Measurements from ENCODE around the gene TINAG.
"Not testable (repeated sequence)": the region's sequence is repeated elsewhere in the genome, so short reads cannot be mapped to it uniquely, and the experiment has no call there.

Gene TINAG

DNA sequence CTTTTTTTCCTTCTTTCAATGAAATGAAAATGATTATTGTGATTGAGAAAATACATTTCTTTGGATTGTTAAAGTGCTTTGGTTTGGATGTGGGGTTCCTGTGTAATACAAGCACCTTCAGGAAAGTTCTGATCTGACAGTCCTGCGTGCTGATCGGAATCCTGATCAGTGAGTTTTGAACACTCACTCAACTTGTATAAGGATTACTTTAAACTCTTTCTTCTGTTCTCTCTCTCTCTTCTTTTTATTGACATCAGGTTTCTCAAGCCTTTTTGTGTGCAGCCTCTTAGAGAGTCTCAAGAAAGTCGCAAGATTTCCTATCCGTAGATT lies 710 bp downstream of the TINAG start:
- DNase-seq: no peak

DNA sequence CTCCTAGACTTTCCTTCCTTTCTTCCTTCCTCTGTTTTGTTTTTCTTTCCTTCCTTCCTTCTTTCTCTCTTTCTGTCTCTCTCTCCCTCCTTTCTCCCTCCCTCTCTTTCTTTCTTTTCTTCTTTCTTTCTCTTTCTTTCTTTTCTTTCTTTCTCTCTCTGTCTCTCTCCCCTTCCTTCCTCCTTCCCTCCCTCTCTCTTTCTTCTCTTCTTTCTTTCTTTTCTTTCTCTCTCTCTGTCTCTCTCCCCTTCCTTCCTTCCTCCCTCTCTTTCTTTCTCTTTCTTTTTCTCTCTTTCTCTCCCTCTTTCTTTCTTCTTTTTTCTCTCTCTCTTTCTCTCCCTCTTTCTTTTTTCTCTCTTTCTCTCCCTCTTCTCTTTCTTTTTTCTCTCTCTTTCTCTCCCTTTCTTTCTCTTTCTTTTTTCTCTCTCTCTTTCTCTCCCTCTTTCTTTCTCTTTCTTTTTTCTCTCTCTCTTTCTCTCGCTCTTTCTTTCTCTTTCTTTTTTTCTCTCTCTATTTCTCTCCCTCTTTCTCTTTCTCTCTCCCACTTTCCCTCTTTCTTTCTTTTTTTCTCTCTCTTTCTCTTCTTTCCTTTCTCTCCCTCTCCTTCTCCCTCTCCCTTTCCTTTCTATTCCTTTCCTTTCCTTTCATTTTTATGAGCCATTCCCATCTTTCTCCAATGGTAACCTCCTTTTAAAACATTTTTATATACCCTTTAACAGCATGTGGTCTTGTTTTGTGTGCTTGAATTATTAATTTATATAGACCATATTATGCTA lies 2.3 kb downstream of the TINAG start:
- no peak for DNase-seq

DNA sequence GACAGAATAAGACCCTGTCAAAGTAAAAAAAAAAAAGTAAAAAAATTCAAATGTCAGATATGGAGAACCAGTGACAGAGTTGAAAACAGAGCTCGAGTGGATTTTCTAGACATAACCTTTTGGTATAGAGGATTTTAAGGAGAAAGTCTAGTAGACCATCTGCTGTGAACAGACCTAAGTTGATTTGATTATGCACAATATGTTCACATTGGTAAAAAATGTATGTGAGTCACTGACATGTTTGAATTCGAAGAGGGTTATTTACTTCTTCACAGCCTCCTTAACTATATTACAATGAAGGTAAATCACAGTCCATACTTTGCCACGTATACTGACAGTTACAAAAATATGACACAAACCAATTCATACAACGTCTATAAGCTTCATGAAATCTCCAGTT lies 7.4 kb downstream of the TINAG start:
- DNase-seq: no peak

DNA sequence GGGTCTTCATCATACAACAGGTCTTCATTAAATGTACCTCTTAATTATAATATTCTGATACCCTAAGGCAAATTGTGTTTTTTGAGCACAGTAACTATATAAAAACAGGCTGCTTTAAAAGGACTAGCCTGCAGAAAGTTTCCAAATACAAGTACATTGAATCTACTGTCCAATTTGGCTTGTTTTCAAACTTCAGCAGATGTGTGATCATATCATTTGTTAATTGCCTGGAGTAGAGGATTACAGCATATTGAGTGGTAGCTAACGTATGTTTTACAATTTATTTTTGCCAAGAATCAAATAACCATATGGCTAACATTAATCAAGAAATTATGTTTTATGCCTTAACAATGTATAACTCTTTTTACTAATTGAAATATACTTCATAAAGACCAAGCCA lies 12.6 kb downstream of the TINAG start:
- DNase-seq: no peak

DNA sequence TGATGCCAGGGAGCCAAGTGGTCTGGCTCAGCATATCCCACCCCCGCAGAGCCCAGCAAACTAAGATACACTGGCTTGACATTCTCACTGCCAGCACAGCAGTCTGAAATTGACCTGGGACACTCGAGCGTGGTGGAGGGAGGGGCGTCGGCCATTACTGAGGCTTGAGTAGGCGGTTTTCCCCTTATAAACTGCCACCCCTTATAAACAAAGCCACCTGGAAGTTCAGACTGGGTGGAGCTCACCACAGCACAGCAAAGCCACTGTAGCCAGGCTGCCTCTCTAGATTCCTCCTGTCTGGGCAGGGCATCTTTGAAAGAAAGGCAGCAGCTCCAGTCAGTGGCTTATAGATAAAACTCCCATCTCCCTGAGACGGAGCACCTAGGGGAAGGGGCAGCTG lies 19.4 kb downstream of the TINAG start:
- no peak for DNase-seq

DNA sequence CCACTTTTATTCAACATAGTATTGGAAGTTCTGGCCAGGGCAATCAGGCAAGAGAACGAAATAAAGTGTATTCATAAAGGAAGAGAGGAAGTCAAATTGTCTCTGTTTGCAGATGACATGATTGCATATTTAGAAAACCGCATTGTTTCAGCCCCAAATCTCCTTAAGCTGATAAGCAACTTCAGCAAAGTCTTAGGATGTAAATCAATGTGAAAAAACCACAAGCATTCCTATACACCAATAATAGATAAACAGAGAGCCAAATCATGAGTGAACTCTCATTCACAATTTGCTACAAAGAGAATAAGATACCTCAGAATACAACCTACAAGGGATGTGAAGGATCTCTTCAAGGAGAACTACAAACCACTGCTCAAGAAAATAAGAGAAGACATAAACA lies 23.3 kb downstream of the TINAG start:
- DNase-seq: not testable (repeated sequence)

DNA sequence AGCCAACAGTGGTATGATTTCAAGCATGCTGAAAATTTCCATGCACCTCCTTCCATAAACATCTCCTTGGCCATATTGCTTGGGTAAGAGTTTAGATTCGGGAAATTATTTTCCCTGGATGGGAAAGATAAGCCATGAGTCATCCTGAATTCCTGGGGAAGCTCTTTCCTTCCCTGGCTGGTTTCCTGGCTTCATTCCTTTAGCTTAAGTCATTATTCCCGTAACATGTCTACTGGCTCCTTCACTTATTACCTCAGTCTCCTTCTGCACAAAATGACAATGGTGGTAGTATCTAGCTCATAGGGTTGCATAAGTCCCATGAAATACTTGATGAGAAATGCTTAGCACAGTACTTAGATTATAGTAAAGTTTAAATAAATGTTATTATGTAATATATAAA lies 27.6 kb downstream of the TINAG start:
- DNase-seq: no peak

DNA sequence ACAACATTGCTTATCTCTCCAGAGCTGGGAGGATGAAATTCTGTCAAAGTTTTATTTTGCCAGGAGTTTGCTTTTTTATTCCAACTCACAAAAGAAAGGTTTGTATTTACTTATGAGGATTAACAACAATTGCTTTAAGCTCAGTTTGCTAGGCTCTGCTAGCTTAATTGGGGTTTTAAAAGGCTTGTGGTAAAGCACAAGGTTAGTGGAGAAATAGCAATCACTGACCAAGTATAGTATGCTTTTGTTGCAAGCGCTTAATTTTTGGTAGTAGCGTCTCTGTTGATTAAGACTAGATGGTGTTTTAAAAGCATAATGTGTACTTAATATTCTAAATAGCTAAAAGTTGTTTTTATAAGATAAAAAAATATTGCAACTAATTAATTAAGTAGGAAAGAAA lies 45.7 kb downstream of the TINAG start:
- no peak for DNase-seq

DNA sequence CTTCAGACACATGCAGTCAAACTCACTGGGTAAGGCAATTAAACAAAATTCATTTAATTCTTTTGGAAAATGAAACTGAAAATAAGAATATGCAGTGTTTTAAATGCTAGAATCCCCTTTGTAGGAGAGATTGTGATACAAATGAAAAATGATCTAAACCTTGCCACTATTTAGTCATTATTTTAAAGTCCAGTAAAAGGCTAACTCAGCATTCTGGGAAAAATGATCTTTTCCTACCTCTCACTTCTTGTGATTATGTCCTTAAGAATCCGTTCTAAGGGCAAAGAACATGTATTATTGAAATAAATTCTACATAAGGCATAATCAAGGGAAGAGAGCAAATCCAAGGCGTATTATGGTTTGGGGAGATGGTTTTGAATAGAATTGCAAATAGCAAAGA lies 46.4 kb downstream of the TINAG start:
- no peak for DNase-seq

DNA sequence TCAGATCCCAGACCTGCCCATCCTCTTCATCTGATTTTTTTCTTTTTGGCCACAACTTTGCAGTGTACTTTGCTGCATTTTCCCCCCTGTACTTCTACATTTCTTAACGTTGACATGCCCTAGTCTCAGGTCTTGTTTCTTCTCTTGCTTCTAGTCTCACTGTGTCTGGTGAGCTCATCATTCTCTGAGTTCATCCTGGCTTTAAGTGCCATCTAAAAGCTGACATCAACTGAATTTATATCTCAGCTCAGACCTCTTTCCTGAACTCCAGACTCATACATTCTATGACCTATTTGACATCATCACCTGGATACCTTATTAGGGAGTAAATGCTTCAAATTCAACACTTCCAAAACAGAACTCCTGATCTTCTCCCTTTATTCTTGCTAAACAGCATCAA lies 48.9 kb downstream of the TINAG start:
- no peak for DNase-seq

DNA sequence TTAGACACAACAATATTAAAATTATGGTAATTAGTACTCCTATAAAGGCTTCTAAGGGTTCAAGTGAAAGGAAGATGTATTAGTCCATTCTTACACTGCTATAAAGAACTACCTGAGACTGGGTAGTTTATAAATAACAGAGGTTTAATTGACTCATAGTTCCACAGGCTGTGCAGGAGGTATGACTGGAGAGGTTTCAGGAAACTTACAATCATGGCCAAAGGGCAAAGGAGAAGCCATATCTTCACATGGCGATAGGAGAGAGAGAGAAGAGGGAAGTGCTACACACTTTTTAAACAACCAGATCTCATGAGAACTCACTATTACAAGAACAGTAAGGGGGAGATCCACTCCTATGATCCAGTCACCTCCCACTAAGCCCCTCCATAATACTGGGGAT lies 52.9 kb downstream of the TINAG start:
- no peak for DNase-seq

DNA sequence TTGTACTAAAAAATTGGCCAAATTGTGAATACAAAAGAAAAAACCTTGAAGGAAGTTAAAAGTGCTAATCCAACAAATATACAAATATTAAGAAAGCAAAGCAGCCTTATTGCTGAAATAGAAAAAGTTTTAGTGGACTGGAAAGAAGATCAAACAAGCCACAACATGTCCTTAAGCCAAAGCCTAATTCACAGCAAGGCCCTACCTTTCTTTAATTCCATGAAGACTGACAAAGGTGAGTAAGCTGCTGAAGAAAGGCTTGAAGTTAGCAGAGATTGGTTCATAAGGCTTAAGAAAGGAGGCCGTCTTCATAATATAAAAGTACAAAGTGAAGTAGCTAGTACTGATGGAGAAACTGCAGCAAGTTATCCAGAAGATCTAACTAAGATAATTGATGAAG lies 53.5 kb downstream of the TINAG start:
- DNase-seq: no peak

DNA sequence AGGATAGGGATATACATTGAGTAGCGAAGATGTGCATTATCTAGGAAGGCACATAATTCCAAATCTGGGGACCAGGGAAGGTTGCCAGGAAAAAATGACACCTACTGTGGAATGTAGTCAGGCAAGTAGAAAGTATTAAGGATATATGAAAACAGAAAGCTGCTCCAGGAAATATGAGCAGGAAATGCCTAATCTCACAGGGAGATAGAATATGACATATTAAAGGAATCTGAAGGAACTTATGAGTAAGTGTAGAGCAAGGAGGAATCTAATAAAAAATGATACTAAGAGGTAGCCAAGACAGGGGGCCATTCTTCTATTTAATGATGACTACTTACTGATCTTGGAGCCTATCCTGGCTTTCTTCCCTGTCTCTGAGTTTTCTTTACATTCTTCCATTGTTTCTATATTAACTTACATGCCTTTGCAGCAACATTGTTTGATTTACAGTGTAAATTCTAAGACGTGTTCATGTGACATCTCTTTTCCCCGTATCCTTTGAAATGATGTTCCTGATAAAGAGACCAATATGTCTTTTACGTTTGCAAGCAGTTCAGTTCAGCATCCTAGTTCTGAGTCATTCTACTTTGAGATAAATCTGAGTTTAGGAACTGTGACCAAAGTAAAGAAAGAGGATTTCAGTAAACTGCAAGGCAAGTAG lies 58.6 kb downstream of the TINAG start:
- no peak for DNase-seq

DNA sequence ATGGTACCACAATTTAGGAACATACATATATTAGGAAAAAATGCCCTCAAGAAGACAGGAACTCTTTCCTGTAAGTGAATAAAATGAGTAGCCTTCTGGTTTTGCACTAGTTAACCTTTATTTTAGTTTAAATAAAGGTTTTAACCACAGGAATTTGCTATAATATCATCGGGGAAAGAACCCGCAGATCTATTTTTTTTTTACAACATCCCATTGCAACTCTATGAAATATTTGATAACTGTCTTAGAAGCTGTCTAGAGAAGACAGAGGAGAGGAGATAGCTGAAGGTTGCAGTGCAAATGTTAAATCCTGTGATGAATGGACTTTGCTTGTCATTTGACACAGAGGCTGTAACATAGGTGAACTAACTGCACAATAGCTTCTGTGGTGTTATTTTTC lies 69.5 kb downstream of the TINAG start:
- DNase-seq: no peak

DNA sequence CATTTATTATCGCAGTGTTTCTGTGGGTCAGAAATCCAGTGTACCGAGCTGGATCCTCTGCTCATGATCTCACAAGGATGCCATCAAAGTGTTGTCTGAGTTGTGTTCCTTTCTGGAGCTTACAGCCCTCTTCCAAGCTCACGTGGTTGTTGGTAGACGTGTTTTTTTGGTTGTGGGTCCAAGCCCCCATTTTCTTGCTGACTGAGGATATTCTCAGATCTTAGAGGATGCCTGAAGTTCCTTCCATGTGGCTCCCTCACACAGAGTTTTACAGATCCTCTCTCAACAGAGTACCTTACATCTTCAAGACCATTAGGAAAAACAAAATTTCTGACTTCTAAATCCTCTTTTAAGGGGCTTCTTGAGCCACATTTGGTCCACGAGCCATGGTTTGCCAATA lies 78.1 kb downstream of the TINAG start:
- no peak for DNase-seq

DNA sequence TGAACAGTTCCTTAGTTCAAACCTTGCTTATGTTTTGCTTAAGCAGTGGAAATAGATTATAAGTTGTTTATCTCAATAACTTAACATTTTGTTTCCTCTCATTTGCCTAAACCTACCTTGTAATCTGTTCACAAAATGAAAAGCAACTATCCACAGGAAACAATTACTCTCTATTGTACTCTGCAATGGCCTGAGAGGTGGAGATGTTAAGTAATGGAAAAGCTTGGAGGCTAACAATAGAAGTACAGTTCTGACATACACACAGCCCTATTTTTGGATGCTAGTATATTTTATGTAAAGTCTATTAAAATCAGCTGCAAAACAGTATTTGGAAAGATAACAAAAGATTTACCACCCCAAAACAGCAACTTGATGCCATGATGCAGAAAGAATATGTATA lies 82.1 kb downstream of the TINAG start:
- no peak for DNase-seq

DNA sequence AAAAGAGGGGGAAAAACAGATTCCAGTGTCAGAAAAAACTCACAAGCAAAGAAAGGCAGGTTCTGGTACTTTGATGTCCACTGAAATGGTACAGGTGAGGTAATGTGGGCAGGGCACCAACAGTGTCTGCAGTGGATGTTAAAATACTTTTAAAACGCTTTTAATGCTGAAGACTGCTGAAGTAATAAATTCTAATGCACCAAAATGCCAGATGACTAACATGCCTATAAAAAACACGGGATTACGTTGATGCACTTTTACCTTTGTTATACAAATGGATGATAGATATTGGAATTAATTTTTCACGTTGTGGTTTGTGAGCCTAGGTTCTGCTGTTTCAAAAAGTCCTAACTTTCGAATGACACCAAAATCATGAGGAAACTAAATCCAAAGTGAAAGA lies 83.3 kb downstream of the TINAG start:
- DNase-seq: no peak

DNA sequence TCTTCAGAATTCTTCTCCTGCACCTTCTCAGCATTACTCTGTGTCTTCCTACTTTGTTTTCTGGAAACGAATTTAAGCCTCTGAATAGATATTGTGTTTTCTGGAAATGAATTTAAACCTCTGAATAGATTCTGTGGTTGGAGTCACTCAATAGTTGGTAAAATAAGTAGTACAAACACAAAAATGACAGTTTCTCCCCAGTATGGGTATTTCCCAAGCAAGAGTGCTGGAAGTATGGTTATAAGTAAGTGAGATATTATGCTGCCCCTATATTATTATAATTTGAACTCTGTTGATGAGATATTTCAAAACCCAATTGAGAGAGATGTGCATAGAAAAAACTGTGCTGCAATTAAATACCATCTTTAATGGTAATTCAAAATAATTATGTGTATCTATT lies 94.9 kb downstream of the TINAG start:
- DNase-seq: no peak

DNA sequence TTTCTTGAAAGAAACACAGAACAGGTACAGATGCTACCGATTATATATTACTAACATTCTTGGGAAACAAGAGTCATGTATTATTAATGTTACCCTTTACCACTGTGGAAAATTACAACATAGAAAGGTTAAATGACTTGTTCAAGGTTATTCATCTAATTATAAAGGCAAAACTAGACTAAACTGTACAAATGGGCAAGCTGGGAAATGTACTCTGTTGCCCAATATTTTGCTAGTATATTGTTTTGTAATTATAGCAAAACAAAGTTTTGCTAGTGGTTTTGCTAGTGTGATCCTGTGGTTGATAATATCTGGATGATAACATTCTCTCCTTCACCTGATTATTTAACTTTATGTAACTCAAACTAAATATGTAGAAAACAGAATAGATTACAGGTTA lies 96.5 kb downstream of the TINAG start:
- DNase-seq: no peak

DNA sequence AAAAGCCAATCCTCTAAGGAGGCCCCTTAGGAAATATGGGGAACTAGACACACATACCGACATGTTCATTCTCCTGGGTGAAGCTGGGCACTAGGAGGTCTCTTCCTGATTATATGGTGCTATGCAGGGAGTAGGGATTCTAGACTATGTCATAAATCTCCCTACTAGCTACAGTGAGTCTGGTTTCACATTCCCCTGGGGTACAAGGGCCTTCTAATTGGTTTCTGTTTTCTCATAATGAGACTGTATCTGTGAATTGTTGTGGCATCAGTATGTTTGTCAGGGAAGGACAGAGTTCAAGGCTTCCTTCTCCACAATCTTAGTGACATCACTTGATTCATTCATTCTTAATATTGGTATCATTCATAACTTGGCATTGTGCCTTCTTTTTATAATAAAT lies 103.5 kb downstream of the TINAG start:
- no peak for DNase-seq

DNA sequence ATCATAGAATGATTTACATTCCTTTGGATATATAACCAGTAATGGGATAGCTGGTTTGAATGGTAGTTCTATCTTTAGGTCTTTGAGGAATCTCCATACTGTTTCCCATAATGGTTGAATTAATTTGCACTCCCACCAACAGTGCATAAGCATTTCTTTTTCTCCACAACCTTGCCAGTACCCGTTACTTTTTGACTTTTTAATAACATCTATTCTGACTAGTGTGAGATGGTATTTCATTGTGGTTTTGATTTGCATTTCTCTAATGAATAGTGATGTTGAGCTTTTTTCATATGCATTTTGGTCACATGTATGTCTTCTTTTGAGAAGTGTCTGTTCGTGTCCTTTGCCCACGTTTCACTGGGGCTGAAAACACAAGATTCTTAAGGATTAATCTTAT lies 107.3 kb downstream of the TINAG start:
- no peak for DNase-seq

DNA sequence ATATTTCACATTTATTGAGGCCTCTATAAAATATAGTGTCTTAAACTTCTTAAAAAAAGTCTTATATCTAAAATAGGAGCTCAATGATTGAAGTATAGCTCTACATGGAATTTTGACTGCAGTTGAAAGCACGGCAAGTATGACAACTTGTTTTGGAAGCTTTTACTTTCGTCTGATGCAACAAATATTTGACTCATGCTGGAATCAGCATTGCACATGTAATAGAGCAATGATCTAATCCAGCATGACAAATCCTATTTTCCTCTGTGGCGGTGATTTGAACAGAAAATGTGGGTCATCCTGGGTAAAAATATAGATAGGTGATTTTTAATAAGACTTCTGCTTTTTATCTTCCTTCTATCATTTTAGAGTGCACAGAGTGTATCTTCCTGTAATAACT lies 111.6 kb downstream of the TINAG start:
- DNase-seq: no peak

DNA sequence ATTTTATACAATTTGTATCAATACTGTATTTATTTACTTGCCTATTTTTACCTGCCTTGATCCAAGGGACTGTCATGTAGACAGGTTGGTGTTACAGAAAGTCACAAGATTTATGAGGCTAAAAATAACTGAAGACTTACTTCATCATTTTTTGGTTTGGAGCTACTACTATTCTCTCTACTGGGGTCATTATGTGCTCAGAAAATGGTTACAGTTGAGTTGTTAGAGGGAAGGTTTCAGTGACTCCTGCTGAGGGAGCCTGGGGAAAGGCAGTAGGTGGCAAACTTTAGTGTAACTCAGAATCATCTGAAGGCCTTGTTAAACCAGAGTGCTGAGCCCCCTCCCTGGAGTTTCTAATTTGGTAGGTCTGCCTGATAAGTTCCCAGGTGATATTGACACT lies 118.8 kb downstream of the TINAG start:
- DNase-seq: no peak

DNA sequence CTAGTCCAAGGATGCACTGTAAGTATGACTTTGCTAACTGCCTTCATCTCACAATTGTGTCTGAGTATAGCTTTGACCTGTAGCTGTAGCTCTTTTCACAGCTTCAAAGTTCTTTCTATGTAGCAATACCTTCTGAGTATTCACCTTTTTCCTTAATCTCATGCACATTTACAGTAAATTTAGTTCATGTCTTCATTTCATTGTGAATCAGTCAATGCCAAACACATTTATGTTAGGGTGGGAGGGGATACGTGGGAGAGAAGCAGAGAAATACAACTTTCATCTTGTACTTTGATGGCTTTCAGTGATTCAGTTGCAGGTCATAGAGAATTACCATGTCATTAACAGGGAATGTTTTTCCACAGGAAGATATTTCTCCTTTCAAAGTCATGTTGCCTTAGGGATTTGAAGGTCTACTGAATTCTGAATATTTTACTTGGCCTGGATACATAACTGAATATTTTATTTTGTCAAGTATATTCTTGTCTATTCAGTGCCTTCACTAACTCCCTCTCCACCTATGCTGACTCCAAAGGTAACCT lies 119.2 kb downstream of the TINAG start:
- DNase-seq: no peak

DNA sequence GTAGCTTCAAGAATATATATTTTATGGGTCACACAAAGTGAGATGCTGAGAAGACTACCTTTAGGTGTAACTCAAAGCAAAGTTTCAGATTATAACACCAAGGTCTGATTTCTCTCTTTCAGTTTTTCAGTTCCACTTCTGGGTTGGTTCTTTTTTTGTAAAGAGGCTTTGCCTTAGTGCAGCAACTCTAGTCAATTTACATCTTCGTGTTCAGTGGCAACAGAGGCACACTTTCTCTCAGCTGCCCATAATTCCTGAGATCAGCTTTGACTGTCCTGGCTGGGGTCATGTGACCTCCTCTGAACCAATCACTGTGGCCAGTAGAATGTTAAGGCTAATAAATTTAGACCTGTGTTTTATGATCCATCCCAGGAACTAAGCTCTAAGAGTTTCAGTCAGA lies 120.2 kb downstream of the TINAG start:
- no peak for DNase-seq
